WTC11 (cell line): ENCODE measurements around the gene ELMO1. TPM values are rescaled to one million over a fixed set of nuclear protein-coding genes. Genes with fewer than 3 reads are reported as not detected.

Experiments
- ATAC-seq: fragments of 200-7000 bp; cut with Tn5 transposase; 2 replicates; pipeline ENCODE4 v1.10.0; 2021; ENCODE audit warnings: mild to moderate bottlenecking, moderate library complexity
- CTCF ChIA-PET: fragments of 300-600 bp; sonication (Branson Sonifier 250); formaldehyde crosslinking; loops from one replicate; lab custom pipeline; 2021; ENCODE audit warnings: antibody characterized with exemption; lab: Charles Lee
- POLR2A ChIA-PET: fragments of 350-600 bp; sonication (Branson Sonifier 250); formaldehyde crosslinking; loops from one replicate; lab custom pipeline; 2021; ENCODE audit warnings: antibody characterized with exemption; lab: Charles Lee
- DNase-seq: peaks from one replicate; pipeline ENCODE4 v3.0.0; 2021; ENCODE audit warnings: low spot score
- H3K27ac Mint-ChIP-seq: 2 replicates; pipeline ENCODE4 v1.8.0; 2021; ENCODE audit warnings: mixed read lengths
- H3K27me3 Mint-ChIP-seq: 2 replicates; pipeline ENCODE4 v1.8.0; 2021; ENCODE audit warnings: low read depth, mild to moderate bottlenecking, moderate library complexity, mixed read lengths
- H3K36me3 Mint-ChIP-seq: 2 replicates; pipeline ENCODE4 v1.8.0; 2021; ENCODE audit warnings: mixed read lengths
- H3K4me1 Mint-ChIP-seq: 2 replicates; pipeline ENCODE4 v1.8.0; 2022; ENCODE audit warnings: mixed read lengths
- H3K4me3 Mint-ChIP-seq: 2 replicates; pipeline ENCODE4 v1.8.0; 2021; ENCODE audit warnings: mild to moderate bottlenecking, moderate library complexity, mixed read lengths
- H3K9me3 Mint-ChIP-seq: 2 replicates; pipeline ENCODE4 v1.8.0; 2021; ENCODE audit warnings: mixed read lengths
- AFF4 ChIP-seq: sonication (generic); formaldehyde crosslinking; IDR thresholded peaks from 2 replicates; pipeline ENCODE4 v1.8.1; 2023; ENCODE audit warnings: mild to moderate bottlenecking, missing genetic modification reagents, borderline replicate concordance
- CREB1 ChIP-seq: sonication (generic); formaldehyde crosslinking; IDR thresholded peaks from 2 replicates; pipeline ENCODE4 v1.8.0; 2023; ENCODE audit warnings: mild to moderate bottlenecking, missing genetic modification reagents
- ERG ChIP-seq: fragments of 250-450 bp; sonication (Bioruptor Pico); IDR thresholded peaks from 2 replicates; pipeline ENCODE4 v1.8.0; 2021; ENCODE audit warnings: mild to moderate bottlenecking
- FOXK1 ChIP-seq: sonication (generic); formaldehyde crosslinking; IDR thresholded peaks from 2 replicates; pipeline ENCODE4 v1.8.0; 2022; ENCODE audit warnings: mild to moderate bottlenecking, moderate library complexity, missing genetic modification reagents
- HMGA2 ChIP-seq: fragments of 250-450 bp; sonication (Bioruptor Pico); IDR thresholded peaks from 2 replicates; pipeline ENCODE4 v1.4.0; 2021; ENCODE audit warnings: mild to moderate bottlenecking, moderate library complexity
- IRF1 ChIP-seq: sonication (generic); formaldehyde crosslinking; IDR thresholded peaks from 2 replicates; pipeline ENCODE4 v1.8.0; 2023; ENCODE audit warnings: missing genetic modification reagents
- IRF2 ChIP-seq: sonication (generic); formaldehyde crosslinking; IDR thresholded peaks from 2 replicates; pipeline ENCODE4 v1.8.0; 2022; ENCODE audit warnings: low read depth, missing genetic modification reagents, borderline replicate concordance
- JUN ChIP-seq: sonication (generic); formaldehyde crosslinking; IDR thresholded peaks from 2 replicates; pipeline ENCODE4 v1.8.0; 2023; ENCODE audit warnings: mild to moderate bottlenecking, missing genetic modification reagents
- NR1H2 ChIP-seq: sonication (generic); formaldehyde crosslinking; IDR thresholded peaks from 2 replicates; pipeline ENCODE4 v1.9.0; 2021; ENCODE audit warnings: mild to moderate bottlenecking, moderate library complexity, missing genetic modification reagents
- SMAD4 ChIP-seq: sonication (generic); formaldehyde crosslinking; IDR thresholded peaks from 2 replicates; pipeline ENCODE4 v1.8.0; 2022; ENCODE audit warnings: mild to moderate bottlenecking, missing genetic modification reagents
- TEAD1 ChIP-seq: sonication (generic); formaldehyde crosslinking; IDR thresholded peaks from 2 replicates; pipeline ENCODE4 v1.8.0; 2022; ENCODE audit warnings: mild to moderate bottlenecking, missing genetic modification reagents
- TEAD4 ChIP-seq: sonication (generic); formaldehyde crosslinking; IDR thresholded peaks from 2 replicates; pipeline ENCODE4 v1.8.0; 2022; ENCODE audit warnings: mild to moderate bottlenecking, missing genetic modification reagents
- ZNF121 ChIP-seq: sonication (generic); formaldehyde crosslinking; IDR thresholded peaks from 2 replicates; pipeline ENCODE4 v1.8.0; 2023; ENCODE audit warnings: missing genetic modification reagents
- ZNF232 ChIP-seq: sonication (generic); formaldehyde crosslinking; IDR thresholded peaks from 2 replicates; pipeline ENCODE4 v1.8.0; 2022; ENCODE audit warnings: mild to moderate bottlenecking, missing genetic modification reagents
- ZNF317 ChIP-seq: sonication (generic); formaldehyde crosslinking; IDR thresholded peaks from 2 replicates; pipeline ENCODE4 v1.8.1; 2023; ENCODE audit warnings: low read depth, mild to moderate bottlenecking, moderate library complexity, missing genetic modification reagents, borderline replicate concordance
- total RNA-seq: library from RNA; stranded (reverse); gene quantifications from 3 replicates; pipeline ENCODE4 v1.2.3, GENCODE V29; 2021
- TF ChIP-seq, protein P1 (sequence below): sonication (generic); formaldehyde crosslinking; IDR thresholded peaks from 2 replicates; pipeline ENCODE4 v1.8.0; 2022; ENCODE audit warnings: mild to moderate bottlenecking, missing genetic modification reagents
- TF ChIP-seq, protein P2 (sequence below): sonication (generic); formaldehyde crosslinking; IDR thresholded peaks from 2 replicates; pipeline ENCODE4 v1.8.0; 2022; ENCODE audit warnings: missing genetic modification reagents
- TF ChIP-seq, protein P3 (sequence below): sonication (generic); formaldehyde crosslinking; IDR thresholded peaks from 2 replicates; pipeline ENCODE4 v1.8.0; 2022; ENCODE audit warnings: mild to moderate bottlenecking, missing genetic modification reagents
- TF ChIP-seq, protein P4 (sequence below): fragments of 250-450 bp; sonication (Bioruptor Pico); conservative IDR thresholded peaks from 2 replicates; pipeline ENCODE4 v1.9.0; 2021; ENCODE audit warnings: mild to moderate bottlenecking

ELMO1 gene
- total RNA-seq, 1 experiment from 2014 or later = 19.4 TPM

DNA sequence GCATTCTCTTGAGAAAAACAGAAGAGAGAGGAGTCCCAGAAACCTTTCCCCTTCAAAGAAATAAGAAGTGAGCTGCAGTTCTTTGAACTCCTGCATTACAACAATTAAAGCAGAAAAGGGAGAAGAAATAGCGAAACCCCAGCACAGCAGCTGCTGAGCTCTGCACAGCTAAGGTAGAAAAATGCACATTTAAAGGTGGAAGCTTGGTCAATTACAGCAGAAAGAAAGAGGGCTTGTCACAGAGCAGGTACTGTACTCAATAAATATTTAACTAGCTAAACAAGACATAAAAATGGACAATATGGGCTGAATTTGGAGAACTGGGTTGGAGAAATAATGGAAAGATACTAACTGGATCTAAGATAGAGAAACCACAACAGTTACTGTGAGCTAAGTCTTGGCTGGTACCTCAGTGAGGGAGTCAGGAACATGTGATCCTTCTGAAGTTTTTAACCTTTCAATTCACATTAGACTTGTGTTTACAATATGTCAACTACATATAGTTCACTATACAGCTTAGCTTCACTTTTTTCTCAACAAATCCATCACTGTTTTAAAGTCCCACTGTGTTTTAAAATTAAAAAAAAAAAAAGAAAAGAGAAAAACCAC, 332.5 kb downstream of the ELMO1 start (continued):
- TF ChIP-seq, protein P1, sequence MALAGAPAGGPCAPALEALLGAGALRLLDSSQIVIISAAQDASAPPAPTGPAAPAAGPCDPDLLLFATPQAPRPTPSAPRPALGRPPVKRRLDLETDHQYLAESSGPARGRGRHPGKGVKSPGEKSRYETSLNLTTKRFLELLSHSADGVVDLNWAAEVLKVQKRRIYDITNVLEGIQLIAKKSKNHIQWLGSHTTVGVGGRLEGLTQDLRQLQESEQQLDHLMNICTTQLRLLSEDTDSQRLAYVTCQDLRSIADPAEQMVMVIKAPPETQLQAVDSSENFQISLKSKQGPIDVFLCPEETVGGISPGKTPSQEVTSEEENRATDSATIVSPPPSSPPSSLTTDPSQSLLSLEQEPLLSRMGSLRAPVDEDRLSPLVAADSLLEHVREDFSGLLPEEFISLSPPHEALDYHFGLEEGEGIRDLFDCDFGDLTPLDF = no peak

DNA sequence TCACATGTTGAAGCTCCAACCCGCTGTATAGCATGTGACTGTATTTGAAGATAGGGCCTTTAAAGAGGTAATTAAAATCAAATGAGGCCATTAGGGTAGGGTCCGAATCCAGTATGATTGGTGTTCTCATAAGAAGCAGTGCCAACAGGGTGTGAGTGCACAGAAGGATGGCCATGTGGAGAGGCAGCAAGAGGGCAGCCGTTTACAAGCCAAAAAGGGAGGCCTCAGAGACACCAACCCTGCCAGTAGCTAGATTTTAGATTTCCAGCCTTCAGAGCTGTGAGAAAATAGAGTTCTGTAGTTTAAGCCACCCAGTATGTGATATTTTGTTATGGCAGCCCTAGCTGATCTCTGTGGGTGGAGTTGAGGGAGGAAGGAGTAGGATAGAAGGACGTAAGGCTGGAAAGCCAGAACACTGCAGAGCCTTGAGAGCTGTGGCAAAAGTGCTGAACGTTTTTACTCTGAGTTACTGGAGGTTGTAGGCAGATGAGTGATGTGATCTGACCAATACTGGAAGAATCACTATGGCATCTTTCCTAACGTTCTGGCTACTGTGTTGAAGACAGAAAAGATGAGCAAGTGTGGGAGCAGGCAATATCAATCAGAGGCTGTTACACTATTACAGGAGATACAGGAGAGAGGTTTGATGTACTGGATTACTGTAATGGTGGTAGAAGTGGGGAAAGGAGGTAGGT, 334.9 kb downstream of the ELMO1 start:
- Mint-ChIP-seq H3K9me3 (no peaks in the 10 kb centered on the region), H3K27ac (no peak overlapping the region), H3K4me1 (peaks cover 29% of the 10 kb centered on the region), H3K27me3 (no peaks in the 10 kb centered on the region), H3K36me3 (no peaks in the 10 kb centered on the region), H3K4me3 (no peak overlapping the region)
- no peak for ATAC-seq
- ChIA-PET POLR2A (no interaction called here), CTCF (no interaction called here)
- TF ChIP-seq ZNF121 (CRISPR knock-in tag) = no peak
- TF ChIP-seq NR1H2 (CRISPR knock-in tag) = no peak
- no peak for TF ChIP-seq ERG (CRISPR knock-in tag)
- no peak for TF ChIP-seq TEAD1
- TF ChIP-seq HMGA2 (CRISPR knock-in tag) = no peak
- TF ChIP-seq ZNF232 (CRISPR knock-in tag) = no peak
- TF ChIP-seq ZNF317 (CRISPR knock-in tag) = no peak
- TF ChIP-seq SMAD4 = no peak
- TF ChIP-seq, protein P2, sequence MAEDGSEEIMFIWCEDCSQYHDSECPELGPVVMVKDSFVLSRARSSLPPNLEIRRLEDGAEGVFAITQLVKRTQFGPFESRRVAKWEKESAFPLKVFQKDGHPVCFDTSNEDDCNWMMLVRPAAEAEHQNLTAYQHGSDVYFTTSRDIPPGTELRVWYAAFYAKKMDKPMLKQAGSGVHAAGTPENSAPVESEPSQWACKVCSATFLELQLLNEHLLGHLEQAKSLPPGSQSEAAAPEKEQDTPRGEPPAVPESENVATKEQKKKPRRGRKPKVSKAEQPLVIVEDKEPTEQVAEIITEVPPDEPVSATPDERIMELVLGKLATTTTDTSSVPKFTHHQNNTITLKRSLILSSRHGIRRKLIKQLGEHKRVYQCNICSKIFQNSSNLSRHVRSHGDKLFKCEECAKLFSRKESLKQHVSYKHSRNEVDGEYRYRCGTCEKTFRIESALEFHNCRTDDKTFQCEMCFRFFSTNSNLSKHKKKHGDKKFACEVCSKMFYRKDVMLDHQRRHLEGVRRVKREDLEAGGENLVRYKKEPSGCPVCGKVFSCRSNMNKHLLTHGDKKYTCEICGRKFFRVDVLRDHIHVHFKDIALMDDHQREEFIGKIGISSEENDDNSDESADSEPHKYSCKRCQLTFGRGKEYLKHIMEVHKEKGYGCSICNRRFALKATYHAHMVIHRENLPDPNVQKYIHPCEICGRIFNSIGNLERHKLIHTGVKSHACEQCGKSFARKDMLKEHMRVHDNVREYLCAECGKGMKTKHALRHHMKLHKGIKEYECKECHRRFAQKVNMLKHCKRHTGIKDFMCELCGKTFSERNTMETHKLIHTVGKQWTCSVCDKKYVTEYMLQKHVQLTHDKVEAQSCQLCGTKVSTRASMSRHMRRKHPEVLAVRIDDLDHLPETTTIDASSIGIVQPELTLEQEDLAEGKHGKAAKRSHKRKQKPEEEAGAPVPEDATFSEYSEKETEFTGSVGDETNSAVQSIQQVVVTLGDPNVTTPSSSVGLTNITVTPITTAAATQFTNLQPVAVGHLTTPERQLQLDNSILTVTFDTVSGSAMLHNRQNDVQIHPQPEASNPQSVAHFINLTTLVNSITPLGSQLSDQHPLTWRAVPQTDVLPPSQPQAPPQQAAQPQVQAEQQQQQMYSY (CRISPR knock-in tag) = no peak
- no peak for TF ChIP-seq JUN (CRISPR knock-in tag)
- no peak for TF ChIP-seq FOXK1 (CRISPR knock-in tag)
- no peak for TF ChIP-seq IRF1 (CRISPR knock-in tag)
- TF ChIP-seq, protein P3, sequence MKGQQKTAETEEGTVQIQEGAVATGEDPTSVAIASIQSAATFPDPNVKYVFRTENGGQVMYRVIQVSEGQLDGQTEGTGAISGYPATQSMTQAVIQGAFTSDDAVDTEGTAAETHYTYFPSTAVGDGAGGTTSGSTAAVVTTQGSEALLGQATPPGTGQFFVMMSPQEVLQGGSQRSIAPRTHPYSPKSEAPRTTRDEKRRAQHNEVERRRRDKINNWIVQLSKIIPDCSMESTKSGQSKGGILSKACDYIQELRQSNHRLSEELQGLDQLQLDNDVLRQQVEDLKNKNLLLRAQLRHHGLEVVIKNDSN (CRISPR knock-in tag) = no peak
- no peak for TF ChIP-seq CREB1 (CRISPR knock-in tag)
- no peak for TF ChIP-seq IRF2 (CRISPR knock-in tag)
- TF ChIP-seq AFF4 (CRISPR knock-in tag) = no peak
- no peak for TF ChIP-seq TEAD4
- TF ChIP-seq, protein P4, sequence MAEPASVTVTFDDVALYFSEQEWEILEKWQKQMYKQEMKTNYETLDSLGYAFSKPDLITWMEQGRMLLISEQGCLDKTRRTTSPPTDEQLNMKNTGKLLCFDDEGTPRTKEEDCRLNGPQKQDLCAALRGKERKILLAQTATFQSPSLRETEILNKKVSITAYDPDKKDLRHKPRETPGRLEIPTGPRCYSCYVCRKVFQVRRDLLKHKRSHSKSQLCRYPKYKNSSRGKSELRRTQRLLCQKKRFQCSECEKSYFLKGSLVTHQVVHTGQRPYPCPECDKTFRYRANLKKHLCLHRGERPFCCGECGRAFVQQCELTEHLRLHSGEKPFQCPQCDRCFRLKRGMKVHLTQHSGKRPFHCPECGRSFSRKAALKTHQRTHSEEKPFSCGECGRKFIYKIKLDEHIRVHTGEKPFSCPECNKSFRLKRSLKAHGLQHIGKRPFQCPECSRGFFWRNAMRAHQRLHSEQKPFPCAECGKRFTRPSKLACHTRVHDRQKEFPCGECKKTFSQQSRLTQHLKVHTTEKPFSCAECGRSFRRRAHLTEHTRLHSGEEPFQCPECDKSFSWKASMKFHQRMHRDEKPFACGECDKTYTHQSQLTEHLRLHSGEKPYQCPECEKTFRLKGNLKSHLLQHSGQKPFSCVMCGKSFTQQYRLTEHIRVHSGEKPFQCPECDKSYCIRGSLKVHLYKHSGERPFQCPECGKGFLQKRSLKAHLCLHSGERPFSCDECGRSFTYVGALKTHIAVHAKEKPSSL (CRISPR knock-in tag) = no peak
- no peak for DNase-seq
